NCI-H146 treated with DMSO at 0.1 percent for 48 hours (cell line): ENCODE results near the gene THOC3.
"Not testable (repeated sequence)": the region's sequence is repeated elsewhere in the genome, so short reads cannot be mapped to it uniquely, and the experiment has no call there.

ENCODE experiments used
- DNase-seq: peaks from one replicate; lab custom pipeline; 2025; ENCODE audit not compliant: unreplicated experiment; lab: John Stamatoyannopoulos, UW

THOC3 gene, protein sequence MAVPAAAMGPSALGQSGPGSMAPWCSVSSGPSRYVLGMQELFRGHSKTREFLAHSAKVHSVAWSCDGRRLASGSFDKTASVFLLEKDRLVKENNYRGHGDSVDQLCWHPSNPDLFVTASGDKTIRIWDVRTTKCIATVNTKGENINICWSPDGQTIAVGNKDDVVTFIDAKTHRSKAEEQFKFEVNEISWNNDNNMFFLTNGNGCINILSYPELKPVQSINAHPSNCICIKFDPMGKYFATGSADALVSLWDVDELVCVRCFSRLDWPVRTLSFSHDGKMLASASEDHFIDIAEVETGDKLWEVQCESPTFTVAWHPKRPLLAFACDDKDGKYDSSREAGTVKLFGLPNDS

DNA sequence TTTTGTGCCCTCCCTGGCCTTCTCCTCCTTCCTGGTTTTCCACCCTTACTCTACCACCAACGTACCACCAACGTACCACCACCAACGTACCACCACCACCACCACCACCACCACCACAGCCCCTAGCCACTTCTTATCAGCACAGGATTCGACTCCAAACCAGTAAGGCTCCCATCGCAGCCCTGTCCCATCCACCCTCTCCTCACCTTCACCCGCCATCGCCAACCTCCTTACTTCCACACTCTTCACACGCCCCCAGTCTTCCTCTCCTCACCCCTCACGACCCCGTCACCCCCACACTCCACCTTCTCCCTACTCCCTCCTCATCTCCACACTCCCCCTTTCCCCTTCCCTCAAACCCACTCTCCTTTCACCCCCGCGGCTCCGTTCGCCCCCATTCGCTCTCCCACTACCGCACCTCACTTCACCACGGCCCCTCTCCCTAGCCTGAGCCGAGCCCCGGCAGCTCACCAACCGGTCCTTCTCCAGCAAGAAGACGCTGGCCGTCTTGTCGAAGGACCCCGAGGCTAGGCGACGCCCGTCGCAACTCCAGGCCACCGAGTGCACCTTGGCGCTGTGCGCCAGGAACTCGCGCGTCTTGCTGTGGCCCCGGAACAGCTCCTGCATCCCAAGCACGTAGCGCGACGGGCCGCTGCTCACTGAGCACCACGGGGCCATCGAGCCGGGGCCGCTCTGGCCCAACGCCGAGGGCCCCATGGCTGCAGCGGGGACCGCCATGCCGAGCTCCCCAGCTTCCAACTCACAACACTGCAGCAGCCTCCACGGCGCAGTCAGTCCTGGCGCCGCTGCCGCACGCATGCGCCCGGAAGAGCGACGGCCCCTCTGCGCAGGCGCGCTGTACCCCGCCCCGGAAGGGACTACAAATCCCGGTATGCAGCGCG, at the start of gene THOC3:
Gene THOC3 (minus strand): TSS at position 845 of the 902 bp plus-strand sequence. CDS start 107 bp downstream, at position 738.
- not testable (repeated sequence) for DNase-seq

DNA sequence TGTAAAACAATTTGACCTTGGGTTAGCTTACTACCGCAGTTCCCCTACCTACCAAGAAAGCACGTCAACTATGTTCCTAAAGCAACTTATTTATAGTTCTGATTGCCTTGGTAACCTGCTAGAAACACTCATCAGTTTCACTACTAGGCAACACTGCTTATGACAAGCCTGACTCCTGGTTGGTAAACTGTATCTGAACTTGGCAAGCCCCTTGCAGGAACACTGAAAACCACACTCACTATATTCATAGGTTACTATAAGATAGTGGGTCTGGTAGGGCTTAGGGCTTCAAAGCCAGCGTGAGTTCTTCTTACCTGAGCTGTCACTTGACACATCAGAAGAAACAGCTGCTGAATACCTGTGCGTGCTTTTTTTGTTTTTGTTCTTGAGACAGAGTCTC, 49.2 kb upstream of the THOC3 start:
- not testable (repeated sequence) for DNase-seq

DNA sequence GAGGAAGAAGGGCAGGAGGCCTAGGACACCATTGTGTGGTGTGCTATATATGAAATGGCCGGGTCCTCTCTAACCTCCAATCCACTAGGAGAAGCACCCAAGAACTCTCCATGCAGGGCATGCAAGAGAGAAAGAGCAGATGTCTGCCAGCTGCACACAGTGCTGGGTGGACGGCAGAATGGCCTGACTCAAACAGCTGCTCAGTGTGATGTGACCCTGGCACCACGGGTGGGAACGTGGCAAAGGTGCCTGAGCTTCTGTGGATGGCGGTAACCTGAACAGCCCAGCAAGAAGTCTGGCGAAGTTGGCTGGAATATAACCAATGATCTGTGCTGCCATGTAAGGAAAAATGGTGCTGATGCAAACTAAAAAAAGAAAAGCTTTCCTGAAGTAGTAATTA, 46.2 kb upstream of the THOC3 start:
- DNase-seq, result not testable (repeated sequence)

DNA sequence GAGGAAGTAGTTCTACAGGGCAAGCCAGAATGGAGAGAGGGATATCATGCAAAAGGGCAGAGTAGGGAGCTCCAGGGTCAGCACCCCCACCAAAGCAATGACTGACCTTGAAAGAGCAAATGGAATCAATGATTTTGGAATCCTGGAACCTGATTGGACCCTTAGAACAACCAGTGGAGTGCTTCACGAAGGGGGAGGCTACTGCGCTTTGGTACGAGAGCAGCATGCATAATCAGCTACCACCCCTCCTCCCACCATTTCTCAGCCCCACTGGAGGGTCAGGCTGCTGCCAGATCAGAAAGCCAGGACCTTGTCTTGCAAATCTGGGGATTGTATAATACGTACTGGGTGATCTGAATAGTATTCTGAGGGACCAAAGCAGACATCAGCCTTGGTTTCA, 43.0 kb upstream of the THOC3 start:
- DNase-seq, result not testable (repeated sequence)

DNA sequence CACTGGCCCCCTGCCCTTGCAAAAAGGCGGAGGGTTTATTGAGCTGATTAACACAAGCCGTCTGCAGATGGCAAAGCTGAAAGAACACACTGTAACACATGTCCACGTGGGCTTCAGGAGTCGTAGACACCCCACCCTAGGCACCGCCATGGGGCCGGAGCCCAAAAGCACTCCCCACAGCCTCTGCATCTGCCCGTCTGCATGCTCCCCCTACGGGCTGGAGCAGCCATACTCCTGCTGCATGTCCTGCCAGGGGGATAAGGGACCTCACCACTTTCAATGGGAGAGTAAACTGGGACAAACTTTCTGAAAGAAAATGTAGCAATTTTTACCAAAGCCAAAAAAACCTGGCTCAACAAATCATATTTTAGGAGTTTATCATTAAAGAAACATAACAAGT, 42.1 kb upstream of the THOC3 start:
- not testable (repeated sequence) for DNase-seq

DNA sequence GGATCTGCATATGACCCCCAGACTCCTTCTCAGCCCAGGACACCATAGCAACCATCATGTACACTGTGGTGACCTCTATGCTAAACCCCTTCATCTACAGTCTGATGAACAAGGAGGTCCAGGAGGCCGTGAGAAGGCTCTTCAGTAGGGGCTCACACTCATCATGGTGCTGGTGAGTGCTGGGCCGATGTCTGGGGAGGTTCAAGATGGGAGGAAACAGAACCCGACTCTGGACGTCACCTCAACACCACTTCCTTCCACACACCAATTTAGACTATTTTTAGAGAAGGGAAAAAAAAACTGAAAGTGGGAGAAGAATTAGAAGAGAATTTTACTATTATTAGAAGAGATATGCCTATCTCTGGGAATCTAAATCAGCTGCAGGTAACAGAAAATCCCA, 39.1 kb upstream of the THOC3 start:
- DNase-seq, result not testable (repeated sequence)

DNA sequence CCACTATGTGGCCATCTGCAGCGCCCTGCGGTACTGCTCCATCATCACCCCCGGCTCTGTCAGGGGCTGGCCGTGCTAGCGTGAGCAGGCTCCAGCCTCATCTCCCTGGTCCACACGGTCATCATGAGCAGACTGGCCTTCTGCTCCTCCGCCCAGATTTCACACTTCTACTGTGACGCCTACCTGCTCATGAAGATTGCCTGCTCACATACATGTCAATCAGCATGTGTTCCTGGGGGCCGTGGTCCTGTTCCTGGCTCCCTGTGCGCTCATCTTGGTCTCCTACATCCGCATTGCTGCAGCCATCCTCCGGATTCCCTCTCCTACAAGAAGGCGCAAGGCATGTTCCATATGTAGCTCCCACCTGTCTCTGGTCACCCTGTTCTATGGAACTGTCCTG, 38.7 kb upstream of the THOC3 start:
- not testable (repeated sequence) for DNase-seq

DNA sequence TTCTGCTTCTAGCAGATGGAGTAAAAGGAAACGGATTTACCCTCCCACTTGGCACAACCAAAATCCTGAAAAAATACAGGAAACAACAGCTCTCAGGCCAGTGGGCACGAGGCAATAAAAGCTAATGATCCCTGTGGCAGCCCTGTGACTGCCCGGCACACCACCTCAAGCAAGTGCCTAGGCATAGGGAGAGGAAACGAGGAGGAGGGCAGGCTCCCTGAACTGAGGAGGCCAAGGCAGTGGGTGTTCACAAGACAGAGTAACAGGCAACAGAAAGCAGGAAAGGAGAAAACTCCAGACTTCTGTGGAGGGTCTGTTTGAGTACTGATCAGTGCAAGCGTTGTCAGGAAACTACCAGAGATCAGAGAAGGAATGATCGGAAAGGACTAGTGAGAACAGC, 29.9 kb upstream of the THOC3 start:
- not testable (repeated sequence) for DNase-seq

DNA sequence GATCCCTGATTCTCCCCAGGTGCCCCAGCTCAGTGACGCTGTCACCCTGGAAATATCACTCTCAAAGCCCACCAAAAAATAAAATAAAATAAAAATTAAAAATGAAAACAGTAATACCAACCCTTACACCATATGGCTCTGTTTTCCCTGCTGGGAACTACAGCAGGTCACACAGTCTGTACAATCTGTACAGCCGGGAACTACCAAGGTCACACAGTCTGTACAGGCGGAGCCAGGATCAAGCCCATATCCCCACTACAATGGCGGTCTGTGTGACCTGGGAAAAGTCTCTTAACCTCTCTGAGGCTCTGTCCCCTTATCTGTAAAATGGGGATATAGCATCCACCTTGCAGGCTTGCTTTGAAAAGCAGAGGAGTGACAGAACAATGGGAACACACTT, 29.4 kb upstream of the THOC3 start:
- DNase-seq, result not testable (repeated sequence)

DNA sequence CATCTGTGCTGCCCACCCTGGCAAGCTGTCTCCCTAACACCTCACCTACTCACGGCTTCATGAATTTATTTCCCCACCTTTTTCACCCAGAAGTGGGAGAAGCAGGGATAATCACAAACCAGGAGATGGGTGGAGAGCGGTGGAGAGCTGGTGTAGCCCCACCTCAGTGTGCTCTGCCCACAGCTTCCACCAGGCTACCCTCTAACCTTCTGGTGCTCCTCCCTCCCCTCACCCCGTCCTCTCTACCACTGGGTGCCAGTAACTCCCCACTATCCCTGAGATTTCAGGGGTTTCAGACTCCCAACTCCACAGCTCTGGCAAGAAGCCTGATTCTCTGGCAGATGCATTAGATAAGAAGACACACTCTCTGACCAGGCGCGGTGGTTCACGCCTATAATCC, 28.7 kb upstream of the THOC3 start:
- not testable (repeated sequence) for DNase-seq

DNA sequence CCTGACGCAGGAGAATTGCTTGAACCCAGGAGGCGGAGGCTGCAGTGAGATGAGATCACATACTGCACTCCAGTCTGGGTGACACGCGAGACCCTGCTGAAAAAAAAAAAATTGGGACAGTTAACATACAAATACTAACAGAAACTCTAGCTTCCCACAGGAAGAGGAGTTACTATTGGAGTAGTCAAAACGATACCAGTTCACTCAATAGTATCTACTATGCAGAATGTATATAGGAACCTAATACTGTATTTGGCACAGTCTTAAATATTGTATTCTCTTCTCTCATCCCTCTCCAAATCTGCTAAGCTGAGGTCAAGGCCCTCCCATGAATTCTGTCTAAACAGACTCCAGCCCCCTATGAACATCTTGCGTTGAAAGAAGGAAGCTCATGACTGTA, 27.4 kb upstream of the THOC3 start:
- DNase-seq, result not testable (repeated sequence)

DNA sequence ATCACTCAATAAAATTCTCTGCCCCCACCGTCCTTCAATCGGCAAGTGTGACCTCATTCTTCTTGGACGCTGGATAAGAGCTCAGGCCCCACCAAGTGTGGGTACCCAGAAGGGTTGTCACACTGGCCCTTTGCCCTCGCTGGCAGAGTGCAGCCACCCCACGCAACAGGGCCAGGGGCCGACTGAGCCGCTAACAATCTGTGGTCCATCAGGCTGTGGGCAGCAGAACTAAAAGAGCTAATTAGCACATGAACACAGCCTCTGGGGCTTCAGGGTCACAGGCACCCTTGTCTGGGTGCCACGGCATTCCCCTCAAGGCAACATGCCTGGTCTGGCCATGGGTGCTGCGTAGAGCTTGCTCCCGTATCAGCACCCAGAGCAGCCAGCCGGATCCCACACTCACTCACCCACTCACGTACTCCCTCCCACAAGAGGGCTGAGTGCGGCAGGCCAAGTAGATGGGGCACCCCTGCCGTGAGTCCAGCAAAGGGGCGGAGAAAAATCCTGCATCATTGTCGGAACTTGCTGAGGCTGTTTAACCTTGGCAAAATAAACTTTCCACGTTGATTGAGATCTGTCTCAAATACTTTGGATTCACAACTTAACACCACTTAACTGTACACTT, 11.4 kb upstream of the THOC3 start:
- DNase-seq, result not testable (repeated sequence)

DNA sequence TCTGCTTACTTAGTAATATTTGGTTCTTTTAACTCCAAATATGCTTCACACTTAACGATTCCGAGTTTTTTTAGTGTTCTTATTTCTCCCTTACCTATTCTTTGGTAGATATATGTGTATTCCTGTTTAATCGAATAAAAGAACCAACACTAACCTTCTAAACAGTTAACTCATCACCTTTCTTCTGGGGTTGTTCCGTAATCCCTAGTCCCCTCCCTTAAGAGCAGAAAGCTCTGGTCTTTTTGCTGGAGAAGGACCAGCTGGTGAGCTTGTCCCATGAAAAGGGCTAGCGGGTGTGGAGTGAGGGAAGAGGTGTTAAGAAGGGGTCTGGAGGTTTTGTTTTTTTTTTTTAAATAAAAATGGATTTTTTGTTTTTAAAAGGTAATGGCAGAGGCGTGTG, 266 bp upstream of the THOC3 start:
- DNase-seq, result not testable (repeated sequence)

DNA sequence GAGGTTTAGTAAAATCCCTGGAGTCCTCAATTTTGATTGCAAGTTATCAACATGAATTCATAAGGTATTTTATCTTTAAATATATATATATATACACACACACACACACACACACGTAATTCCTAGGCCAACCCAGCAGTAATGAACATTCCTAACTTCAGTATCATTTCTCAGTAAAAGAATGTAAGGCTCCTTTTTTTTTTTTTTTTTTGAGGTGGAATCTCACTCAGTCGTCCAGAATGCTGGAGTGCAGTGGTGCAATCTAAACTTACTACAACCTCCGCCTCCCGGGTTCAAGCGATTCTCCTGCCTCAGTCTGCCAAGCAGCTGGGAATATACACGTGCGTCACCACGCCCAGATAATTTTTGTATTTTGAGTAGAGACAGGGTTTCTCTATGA, 5.8 kb downstream of the THOC3 start:
- DNase-seq, result not testable (repeated sequence)

DNA sequence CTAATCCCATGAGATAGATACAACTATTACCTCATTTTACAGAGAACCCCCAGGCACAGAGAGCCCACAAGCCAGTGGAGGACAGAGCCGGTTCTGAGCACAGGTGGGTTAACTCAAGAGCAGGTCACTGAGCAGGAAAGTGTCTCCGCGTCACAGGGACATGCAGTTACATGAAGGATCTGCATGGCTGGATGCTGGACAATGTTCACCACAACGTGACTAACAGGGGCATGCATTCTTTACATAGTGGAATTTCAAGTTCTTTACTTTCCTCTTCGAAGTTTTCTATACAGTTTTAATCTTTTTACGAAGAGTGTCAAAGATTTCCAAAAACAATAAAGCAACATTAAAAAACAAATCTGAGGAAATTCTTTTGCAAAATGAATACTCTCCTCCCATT, 7.9 kb downstream of the THOC3 start:
- DNase-seq, result not testable (repeated sequence)

DNA sequence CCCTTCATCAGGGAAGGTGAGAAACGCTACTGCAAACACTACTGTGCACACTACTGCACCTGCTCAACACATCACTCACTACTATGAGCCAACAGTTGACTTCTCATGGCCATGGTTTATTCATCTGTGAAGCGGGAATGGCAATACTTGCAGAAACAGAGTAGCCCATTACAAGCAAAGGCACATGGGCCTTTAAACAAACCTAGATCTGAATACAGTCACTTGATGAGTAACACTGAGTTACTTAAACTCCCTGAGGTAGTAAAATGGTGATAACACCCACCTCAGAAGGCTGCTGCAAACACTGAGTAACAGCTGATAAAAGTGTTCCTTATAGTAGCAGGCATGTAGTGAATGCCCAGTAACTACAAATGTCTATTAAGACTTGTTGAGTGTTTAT, 9.6 kb downstream of the THOC3 start:
- DNase-seq, result not testable (repeated sequence)

DNA sequence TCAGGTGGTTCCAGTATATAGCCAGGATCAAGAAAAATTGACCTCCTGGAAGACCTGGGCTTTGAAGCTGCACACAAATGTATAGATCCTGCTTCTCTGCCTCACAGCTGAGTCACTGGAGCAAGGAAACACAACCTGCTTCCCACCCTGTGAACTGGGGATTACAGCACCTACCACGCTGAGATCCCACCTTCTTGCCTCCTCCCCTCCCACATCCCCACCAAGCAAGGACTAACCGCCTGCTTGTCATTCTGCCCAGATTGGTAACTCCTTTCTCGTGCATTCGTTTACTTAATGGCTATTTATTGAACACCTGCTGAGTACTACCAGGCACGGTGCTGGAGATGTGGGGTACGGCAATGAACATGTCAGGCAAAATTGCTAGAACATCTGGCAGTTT, 14.0 kb downstream of the THOC3 start:
- not testable (repeated sequence) for DNase-seq

DNA sequence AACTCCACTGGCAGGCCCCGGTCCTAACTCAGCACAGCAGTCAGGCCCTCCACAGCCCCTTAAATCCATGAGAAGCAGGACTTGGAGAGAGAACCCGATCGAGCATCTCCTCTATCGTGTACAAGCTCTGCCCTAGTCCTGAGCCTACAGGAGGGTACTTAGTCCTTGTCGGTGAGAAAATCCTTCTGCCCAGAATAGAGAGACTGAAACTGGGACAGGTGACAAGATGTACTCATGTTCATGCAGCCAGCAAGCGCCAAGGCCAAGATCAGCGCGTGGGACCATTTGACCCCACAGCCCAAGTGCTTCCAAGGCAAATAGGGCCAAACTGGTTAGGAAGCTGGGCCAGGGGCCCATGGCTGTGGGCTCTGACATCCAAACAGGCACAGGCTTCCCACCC, 15.3 kb downstream of the THOC3 start:
- not testable (repeated sequence) for DNase-seq

DNA sequence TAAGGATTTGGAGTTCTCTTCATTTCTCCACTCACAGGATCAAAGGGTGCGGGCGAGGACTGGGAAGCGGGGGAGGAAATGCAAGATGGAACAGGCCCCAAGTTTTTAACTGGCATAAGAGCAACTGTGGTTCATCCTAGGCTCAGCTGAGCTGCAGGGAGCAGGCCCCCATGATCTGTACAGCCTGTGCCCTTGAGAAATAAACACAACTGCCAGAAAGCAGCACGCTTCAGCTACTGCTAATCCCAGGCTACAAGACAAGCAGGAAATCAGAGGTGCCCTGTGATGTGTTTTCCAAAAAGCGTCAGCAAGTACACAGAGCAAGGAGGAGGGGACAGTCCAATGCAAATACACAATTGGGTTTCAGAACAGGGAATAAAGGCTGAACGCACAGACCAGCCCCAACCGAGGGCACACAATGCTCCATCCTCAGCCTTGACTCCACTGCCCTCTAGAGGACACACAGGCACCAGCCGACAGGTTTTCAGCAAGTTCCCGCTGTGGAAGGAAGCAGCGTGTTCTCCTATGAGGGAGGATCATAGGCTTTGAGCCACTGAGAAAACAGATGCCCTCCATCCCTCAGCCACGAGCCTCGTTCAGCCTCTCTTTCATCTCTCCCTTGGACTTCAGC, 16.7 kb downstream of the THOC3 start:
- not testable (repeated sequence) for DNase-seq

DNA sequence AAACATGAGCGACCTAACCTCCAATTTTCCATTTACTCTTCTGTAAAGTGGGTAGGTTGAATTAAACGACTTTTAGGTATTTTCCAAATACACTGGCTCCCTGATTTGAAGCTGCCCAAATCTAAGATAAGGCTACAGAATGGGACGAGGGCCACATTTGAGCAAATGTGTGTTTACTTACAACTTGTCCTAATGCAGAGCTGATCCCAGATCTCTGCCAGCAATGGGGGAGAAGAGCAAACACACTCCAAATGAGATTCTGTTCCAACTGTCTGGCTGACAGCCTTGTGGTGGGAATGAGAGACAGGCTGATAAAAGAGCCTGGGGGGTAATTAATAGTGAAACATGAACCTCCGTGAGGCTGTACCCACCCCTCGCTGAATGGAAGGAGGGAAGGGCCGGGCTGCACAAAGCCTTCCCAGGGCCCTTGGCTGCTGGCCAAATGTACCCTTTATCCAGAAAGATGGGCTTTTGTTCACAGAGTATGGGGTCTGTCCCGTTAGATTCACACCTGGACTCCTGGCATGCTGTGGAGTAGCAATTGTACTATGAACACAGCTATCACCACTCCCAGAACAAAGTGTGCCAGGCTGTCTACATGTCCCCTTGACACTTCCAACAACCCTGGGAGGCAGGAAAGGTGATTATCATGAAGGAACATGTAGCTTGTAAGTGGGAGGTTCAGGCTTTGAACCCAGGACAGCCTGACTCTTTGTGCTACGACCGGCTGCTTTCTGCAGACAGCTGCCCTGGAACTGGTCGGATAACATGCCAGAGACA, 19.6 kb downstream of the THOC3 start:
- DNase-seq, result not testable (repeated sequence)
